AG08395 (cell line): ENCODE results near the gene PDSS2.
"Not testable (repeated sequence)": the region's sequence is repeated elsewhere in the genome, so short reads cannot be mapped to it uniquely, and the experiment has no call there.

Experiments
- DNase-seq: peaks from one replicate; pipeline ENCODE4 v3.0.0; 2012; ENCODE audit warnings: mixed read lengths, low spot score

The PDSS2 gene

DNA sequence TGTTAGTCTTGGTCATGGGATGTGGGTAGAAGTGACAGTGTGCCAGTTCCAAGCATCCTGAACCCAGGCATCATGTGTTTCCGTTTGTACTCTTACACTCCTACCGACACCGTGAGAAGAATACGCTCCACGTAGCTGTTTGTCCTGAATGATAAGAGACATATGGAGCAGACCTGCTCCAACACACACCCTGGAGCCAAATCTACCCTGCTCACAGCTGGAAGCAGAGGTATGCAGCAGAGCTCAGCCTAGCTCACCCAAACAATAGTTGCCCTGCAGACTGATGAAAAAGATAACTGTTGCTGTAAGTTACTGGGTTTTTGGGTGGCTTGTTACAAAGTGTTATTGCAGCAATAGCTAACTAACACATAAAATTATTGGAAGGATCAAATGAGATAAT lies 14.3 kb upstream of the PDSS2 start:
- DNase-seq = no peak

- no peak for DNase-seq
Observed at GRCh38 chr6:107470364-107470763, 11.0 kb upstream of the PDSS2 start.

DNA sequence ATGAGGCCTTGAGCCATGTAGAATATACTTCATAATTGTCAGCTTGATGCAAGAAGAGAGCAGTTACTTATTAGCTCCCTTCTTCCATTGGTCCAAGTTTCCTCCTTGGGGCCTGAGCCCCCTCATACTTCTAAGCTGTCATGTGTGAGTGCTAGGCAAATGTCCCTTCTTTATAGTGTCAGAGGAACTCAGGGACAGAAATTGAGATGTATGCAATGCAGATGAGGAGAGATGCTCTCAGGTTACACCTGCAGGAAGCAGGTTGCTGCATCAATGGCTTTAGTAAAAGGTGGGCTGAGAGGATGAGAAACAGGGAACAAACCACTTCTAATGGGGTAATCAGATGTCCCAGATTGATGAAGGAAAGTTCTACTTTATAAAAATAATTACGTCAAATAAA lies 6.7 kb upstream of the PDSS2 start:
- no peak for DNase-seq

DNA sequence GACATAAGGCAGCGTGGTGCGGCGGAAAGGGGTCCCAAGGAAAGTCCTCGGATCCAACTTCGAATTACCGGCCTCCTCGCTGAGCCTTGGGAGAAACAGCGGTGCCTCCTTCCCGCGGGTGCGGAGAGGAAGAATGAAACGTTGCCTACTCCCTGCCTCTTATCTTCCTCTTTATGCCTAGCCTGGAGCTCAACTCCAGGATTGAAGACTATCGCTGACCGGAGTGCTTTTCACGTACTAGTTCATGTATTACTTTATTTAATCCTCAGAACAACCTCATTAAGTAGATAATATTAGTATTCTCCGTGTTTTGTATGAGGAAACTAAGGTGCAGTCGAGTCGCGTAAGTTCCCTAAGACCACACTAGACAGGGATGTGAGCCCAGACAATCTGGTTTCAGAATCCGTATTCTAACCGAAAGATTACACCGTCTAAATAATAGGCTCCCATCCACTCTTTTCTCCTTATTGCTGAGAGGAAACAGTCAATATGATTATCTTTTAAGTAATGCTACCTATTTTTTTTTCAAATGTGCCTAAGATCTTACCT lies 793 bp upstream of the PDSS2 start:
- DNase-seq = no peak

- peak; percentile 30 for DNase-seq
Observed at GRCh38 chr6:107458672-107459282, 587 bp downstream of the PDSS2 start.

- DNase-seq = no peak
Observed at GRCh38 chr6:107448776-107449175, 10.6 kb downstream of the PDSS2 start.

DNA sequence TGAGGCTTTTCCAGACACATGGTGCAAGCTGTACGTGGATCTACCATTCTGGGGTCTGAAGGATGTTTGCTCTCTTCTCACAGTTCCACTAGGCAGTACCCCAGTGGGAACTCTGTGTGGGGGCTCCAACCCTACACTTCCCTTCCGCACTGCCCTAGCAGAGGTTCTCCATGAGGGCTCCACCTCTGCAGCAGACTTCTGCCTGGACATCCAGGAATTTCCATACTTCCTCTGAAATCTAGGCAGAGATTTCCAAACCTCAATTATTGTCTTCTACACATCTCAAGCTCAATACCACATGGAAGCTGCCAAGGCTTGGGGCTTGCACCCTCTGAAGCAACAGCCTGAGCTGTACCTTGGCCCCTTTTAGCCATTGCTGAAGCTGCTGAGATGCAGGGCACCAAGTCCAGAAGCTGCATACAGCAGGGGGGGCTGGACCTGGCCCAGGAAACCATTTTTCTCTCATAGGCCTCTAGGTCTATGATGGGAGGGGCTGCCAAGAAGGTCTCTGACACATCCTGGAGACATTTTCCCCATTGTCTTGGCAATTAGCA lies 11.6 kb downstream of the PDSS2 start:
- no peak for DNase-seq

DNA sequence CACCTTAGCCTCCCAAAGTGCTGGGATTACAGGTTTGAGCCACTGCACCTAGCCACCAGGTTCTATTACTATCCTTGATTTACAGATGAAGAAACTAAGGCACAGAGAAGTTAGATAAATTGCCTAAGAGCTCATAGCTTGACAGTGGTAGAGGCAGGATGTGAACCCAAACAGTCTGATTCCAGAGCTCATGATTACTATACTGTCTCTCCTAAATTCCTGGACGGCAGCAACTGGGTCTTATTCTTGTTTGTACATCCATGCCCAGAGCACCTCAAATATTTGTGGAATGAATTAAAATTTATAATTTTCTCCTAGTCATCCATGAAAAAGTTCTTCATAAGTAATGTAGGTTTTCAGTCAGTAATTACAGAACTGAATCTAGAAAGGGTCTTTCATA lies 15.1 kb downstream of the PDSS2 start:
- no peak for DNase-seq

DNA sequence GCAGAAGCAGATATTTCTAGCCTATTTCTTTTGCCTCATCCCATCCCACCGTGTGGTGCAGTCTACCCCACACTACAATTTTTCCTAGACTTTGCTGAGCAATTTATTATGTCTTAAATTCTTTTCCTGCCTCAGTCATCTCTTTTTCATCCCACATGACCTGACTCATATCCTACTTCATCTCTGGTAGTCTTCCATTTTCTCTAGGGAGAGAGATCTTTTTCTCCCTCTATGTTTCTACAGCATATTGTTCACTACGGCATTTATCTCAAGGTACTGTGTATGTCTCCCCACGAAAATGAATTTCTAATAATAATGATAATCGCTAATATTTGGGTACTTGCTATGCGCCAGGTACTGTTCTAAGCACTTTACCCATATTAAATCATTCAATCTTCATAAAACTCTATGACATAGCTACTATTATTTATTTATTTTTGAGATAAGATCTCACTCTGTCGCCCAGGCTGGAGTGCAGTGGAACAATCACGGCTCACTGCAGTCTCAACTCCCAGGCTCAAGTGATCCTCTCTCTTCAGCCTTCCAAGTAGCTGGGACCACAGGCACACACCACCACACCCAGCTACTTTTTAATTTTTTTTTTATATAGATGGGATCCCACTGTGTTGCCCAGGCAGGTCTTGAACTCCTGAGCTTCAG lies 15.6 kb downstream of the PDSS2 start:
- peak; percentile 23 for DNase-seq

GRCh38 chr6:107442938-107443607 lies 16.3 kb downstream of the PDSS2 start:
- no peak for DNase-seq

GRCh38 chr6:107441682-107442081 lies 17.7 kb downstream of the PDSS2 start:
- DNase-seq = no peak

GRCh38 chr6:107440936-107441335 lies 18.4 kb downstream of the PDSS2 start:
- DNase-seq = no peak

GRCh38 chr6:107439406-107439805 lies 20.0 kb downstream of the PDSS2 start:
- DNase-seq = no peak

GRCh38 chr6:107437691-107438090 lies 21.7 kb downstream of the PDSS2 start:
- no peak for DNase-seq

GRCh38 chr6:107436881-107437280 lies 22.5 kb downstream of the PDSS2 start:
- no peak for DNase-seq

DNA sequence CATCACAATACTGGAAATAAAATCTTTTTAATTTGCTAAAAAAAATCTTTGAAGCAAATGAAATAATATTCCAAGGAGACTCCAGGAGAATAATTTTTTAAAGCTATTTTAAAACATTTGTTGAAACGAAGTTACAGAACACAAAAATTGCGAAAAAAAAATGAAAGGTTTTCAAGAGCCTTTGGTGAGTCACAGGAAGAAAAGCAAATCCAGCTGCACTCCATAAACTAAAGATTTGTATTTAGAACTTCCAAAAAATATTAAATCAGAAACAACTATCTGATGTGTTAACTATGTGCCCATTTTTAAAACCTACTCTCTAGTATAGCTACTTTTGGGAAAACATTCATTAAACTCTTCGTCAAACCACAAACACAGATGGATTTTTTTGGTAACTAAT lies 23.6 kb downstream of the PDSS2 start:
- DNase-seq = no peak

GRCh38 chr6:107434812-107435211 lies 24.6 kb downstream of the PDSS2 start:
- no peak for DNase-seq

DNA sequence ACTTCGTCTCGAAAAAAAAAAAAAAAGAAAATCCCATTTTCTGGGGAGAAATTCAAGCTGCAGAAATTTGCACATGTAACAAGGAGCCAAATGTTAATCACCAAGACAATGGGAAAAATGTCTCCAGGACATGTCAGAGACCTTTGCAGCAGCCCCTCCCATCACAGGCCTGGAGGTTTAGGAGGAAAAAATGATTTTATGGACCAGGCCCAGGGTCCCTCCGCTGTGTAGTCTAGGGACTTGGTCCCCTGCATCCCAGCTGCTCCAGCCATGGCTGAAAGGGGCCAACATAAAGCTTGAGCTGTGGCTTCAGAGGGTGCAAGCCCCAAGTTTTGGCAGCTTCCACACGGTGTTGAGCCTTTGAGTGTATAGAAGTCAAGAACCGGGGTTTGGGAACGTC lies 33.4 kb downstream of the PDSS2 start:
- DNase-seq = not testable (repeated sequence)

DNA sequence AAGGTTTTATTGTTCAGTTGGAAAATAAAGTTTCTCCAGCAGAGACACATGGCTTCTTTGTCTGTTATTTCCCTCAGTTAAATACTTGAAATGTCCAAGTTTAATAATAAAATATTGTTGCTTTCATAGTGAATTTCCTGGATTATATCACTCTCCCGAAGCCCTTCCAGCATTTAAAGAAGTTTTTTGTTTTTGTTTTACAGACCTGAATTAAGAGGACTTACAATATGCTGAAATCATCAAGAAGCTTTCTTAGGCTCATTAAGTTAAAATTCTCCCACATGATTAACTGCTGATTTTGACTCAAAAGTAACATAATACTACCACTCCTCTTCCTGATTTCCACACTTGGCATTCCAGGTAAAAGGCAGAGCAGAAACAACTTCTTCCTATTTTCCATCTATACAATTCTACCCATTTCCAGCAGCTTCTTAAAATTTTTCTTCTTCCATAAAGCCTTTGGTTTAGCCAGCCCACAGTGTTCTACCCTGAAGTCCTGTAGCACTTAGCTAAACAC lies 35.8 kb downstream of the PDSS2 start:
- no peak for DNase-seq

GRCh38 chr6:107421696-107422256 lies 37.6 kb downstream of the PDSS2 start:
- no peak for DNase-seq

DNA sequence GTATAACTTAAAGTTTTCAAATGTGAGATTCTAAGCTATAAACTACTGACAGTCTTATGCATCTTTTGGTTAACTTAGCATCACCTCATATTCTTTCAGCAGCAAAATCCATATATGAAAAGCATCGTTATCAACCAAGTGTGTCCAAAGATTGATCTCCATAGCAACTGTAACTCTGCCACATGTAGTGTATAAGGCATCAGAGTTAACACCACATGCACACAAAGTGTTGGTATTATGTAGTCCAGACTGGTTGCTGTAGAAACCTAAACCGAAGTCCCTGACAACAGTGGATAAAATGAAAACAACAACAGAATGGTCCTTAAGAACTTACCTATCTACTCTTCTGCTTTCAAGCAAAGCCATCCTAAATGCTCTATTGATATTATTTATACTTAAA lies 39.6 kb downstream of the PDSS2 start:
- DNase-seq = no peak

GRCh38 chr6:107418118-107418517 lies 41.2 kb downstream of the PDSS2 start:
- DNase-seq = peak; percentile 16
